ENCODE data around the gene COL6A1. TPM values are rescaled to one million over a fixed set of nuclear protein-coding genes. Genes with fewer than 3 reads are reported as not detected.

The COL6A1 gene
- total and polyA plus RNA-seq, 10 donors = 76.5 to 190 (median 129) TPM

GRCh38 chr21:45998871-45999580, 17.5 kb downstream of the COL6A1 start:
- no peaks in the 10 kb centered on the region for H3K27me3 ChIP-seq (replicated peaks in 1 of 7)
- TF ChIP-seq CTCF (IDR thresholded peaks at IDR 0.05 in 8 of 11, conservative IDR thresholded peaks at IDR 0.05 in 3 of 11) (no peak), POLR2A (IDR thresholded peaks at IDR 0.05) (no peak), POLR2AphosphoS5 (IDR thresholded peaks at IDR 0.05) (no peak)
- intact Hi-C loops (cut with DNase I; ENCODE audit: low total_unique reads) = no loop called here
- H3K9me3 ChIP-seq = peaks cover 0 to 9% (median 0%) of the 10 kb centered on the region in 8 donors
- H3K4me3 ChIP-seq = no peak overlapping the region
- DNase-seq = no peak
- H3K27ac ChIP-seq = no peak overlapping the region
- no peaks in the 10 kb centered on the region for H3K4me1 ChIP-seq
- peaks cover 0 to 76% (median 16%) of the 10 kb centered on the region in 6 donors for H3K36me3 ChIP-seq
- 92 to 95% (median 94%) methylated on average over 30 to 33 of the region's 33 CpGs for WGBS, 5 donors

- H3K27me3 ChIP-seq (replicated peaks in 1 of 7) = no peaks in the 10 kb centered on the region
- intact Hi-C loops (cut with DNase I; ENCODE audit: low total_unique reads) = no loop called here
- no peak for TF ChIP-seq POLR2AphosphoS5 (IDR thresholded peaks at IDR 0.05)
- no peak for TF ChIP-seq CTCF (IDR thresholded peaks at IDR 0.05 in 8 of 11, conservative IDR thresholded peaks at IDR 0.05 in 3 of 11)
- no peak for TF ChIP-seq POLR2A (IDR thresholded peaks at IDR 0.05)
- peaks cover 0 to 9% (median 0%) of the 10 kb centered on the region in 8 donors for H3K9me3 ChIP-seq
- WGBS, 5 donors = 75 to 79% (median 76%) methylated on average over 21 of the region's 21 CpGs
- H3K4me1 ChIP-seq = no peaks in the 10 kb centered on the region
- DNase-seq = no peak
- H3K36me3 ChIP-seq = peaks cover 0 to 74% (median 16%) of the 10 kb centered on the region in 6 donors
- no peak overlapping the region for H3K27ac ChIP-seq
- no peak overlapping the region for H3K4me3 ChIP-seq
Measured at GRCh38 chr21:45999581-46000181, 18.1 kb downstream of the COL6A1 start.

GRCh38 chr21:46000182-46000730, 18.7 kb downstream of the COL6A1 start:
- Histone ChIP-seq H3K27me3 (replicated peaks in 1 of 7) (no peaks in the 10 kb centered on the region), H3K4me1 (no peaks in the 10 kb centered on the region), H3K27ac (no peak overlapping the region), H3K9me3 (peaks cover 0 to 9% (median 0%) of the 10 kb centered on the region in 8 donors), H3K36me3 (peaks cover 0 to 73% (median 16%) of the 10 kb centered on the region in 6 donors), H3K4me3 (no peak overlapping the region)
- no peak for DNase-seq
- no peak for TF ChIP-seq CTCF (IDR thresholded peaks at IDR 0.05 in 8 of 11, conservative IDR thresholded peaks at IDR 0.05 in 3 of 11)
- TF ChIP-seq POLR2AphosphoS5 (IDR thresholded peaks at IDR 0.05) = no peak
- no peak for TF ChIP-seq POLR2A (IDR thresholded peaks at IDR 0.05)
- 88 to 96% (median 93%) methylated on average over 11 to 27 of the region's 27 CpGs for WGBS, 5 donors
- intact Hi-C loops (cut with DNase I; ENCODE audit: low total_unique reads) = no loop called here

All from spleen (tissue), 11 donors.